B cell (primary cell): ENCODE results near the gene ADCY2. TPM values are rescaled to one million over a fixed set of nuclear protein-coding genes. Genes with fewer than 3 reads are reported as not detected.

Experiments
- ATAC-seq: fragments of 200-7000 bp; cut with Tn5 transposase; one replicate; pipeline ENCODE4 v1.10.0; 2021; ENCODE audit warnings: low read depth, mild to moderate bottlenecking, moderate number of reproducible peaks, moderate library complexity
- CTCF ChIA-PET: fragments of 350-600 bp; sonication (Branson Sonifier 250); formaldehyde crosslinking; loops from one replicate; lab custom pipeline; 2021; ENCODE audit warnings: antibody characterized with exemption, inconsistent platforms; lab: Charles Lee
- POLR2A ChIA-PET: fragments of 350-600 bp; sonication (Branson Sonifier 250); formaldehyde crosslinking; loops from one replicate; lab custom pipeline; 2021; ENCODE audit warnings: antibody characterized with exemption; lab: Charles Lee
- DNase-seq: peaks from one replicate; pipeline ENCODE4 v3.0.0; 2013
- H2AFZ ChIP-seq: 2 replicates; pipeline ENCODE4 v1.6.1; 2012; ENCODE audit warnings: mild to moderate bottlenecking, low read depth, low read length; ENCODE audit not compliant: insufficient read depth, poor library complexity, severe bottlenecking
- H3K27ac ChIP-seq, 2 donors: 1 replicate in 1 of 2; 2 replicates in 1 of 2; pipeline ENCODE4 v1.5.1; 2012 to 2013; ENCODE audit warnings: low read length in 2 of 2, mild to moderate bottlenecking in 2 of 2, moderate library complexity in 1 of 2
- H3K27me3 ChIP-seq, 4 experiments: fragments of 200-600 bp in 1 of 4; sonication (generic) in 1 of 4; replicated peaks in 1 of 4; 1 replicate in 2 of 4; 2 replicates in 2 of 4; pipeline versions ENCODE4 v1.6.1 to v1.7.0; 2013 to 2016; ENCODE audit warnings: low read length in 3 of 4, mild to moderate bottlenecking in 2 of 4, mixed read lengths in 1 of 4, moderate library complexity in 1 of 4; ENCODE audit not compliant: insufficient read depth in 4 of 4, control insufficient read depth in 3 of 4; ENCODE audit errors: control extremely low read depth in 1 of 4
- H3K36me3 ChIP-seq, 2 experiments: replicated peaks in 1 of 2; 1 replicate in 1 of 2; 2 replicates in 1 of 2; pipeline versions ENCODE4 v1.6.1 to v1.7.1; 2013; ENCODE audit warnings: low read length in 1 of 2; ENCODE audit not compliant: insufficient read depth in 2 of 2, control insufficient read depth in 1 of 2; ENCODE audit errors: control extremely low read depth in 1 of 2, extremely low read depth in 1 of 2
- H3K4me1 ChIP-seq, 2 donors: fragments of 200-600 bp in 1 of 2; sonication (generic) in 1 of 2; 1 replicate in 1 of 2; 2 replicates in 1 of 2; pipeline versions ENCODE4 v1.5.1 to v1.6.1; 2013 to 2017; ENCODE audit warnings: low read length in 2 of 2; ENCODE audit not compliant: control insufficient read depth in 2 of 2, insufficient read depth in 2 of 2
- H3K4me2 ChIP-seq: replicated peaks from 2 replicates; pipeline ENCODE3; 2012; ENCODE audit warnings: mild to moderate bottlenecking, low read depth, low read length; ENCODE audit not compliant: poor library complexity, severe bottlenecking
- H3K4me3 ChIP-seq, 5 experiments: fragments of 200-600 bp in 1 of 5; sonication (generic) in 1 of 5; 1 replicate in 3 of 5; 2 replicates in 2 of 5; pipeline versions ENCODE4 v1.5.1 to v1.7.0; 2011 to 2016; ENCODE audit warnings: low read length in 4 of 5, mild to moderate bottlenecking in 4 of 5, low read depth in 2 of 5, control low read depth in 1 of 5, moderate library complexity in 1 of 5; ENCODE audit not compliant: insufficient read depth in 1 of 5; ENCODE audit errors: control extremely low read depth in 1 of 5, extremely low read depth in 1 of 5
- H3K79me2 ChIP-seq: fragments of 200-600 bp; sonication (generic); one replicate; pipeline ENCODE4 v1.6.0; 2016; ENCODE audit warnings: low read length; ENCODE audit not compliant: control insufficient read depth, insufficient read depth
- H3K9ac ChIP-seq: fragments of 200-600 bp; sonication (generic); 2 replicates; pipeline ENCODE4 v1.6.1; 2017; ENCODE audit warnings: mild to moderate bottlenecking, low read length, moderate library complexity
- H3K9me3 ChIP-seq, 3 donors: one replicate each; pipeline versions ENCODE4 v1.6.1 to v1.7.1; 2013; ENCODE audit warnings: low read length in 2 of 3; ENCODE audit not compliant: control insufficient read depth in 2 of 3, insufficient read depth in 1 of 3; ENCODE audit errors: control extremely low read depth in 1 of 3
- H4K20me1 ChIP-seq: 2 replicates; pipeline ENCODE4 v1.6.0; 2012; ENCODE audit warnings: mild to moderate bottlenecking, low read length; ENCODE audit not compliant: insufficient read depth, control insufficient read depth, poor library complexity, severe bottlenecking
- H3K27ac Mint-ChIP-seq: one replicate; pipeline ENCODE4 v1.8.0; 2021; ENCODE audit warnings: mixed read lengths
- H3K27me3 Mint-ChIP-seq: one replicate; pipeline ENCODE4 v1.8.0; 2021; ENCODE audit warnings: mixed read lengths
- H3K4me1 Mint-ChIP-seq: one replicate; pipeline ENCODE4 v1.8.0; 2021; ENCODE audit warnings: mixed read lengths
- H3K4me3 Mint-ChIP-seq: one replicate; pipeline ENCODE4 v1.8.0; 2021; ENCODE audit warnings: mixed read lengths
- H3K9me3 Mint-ChIP-seq: one replicate; pipeline ENCODE4 v1.8.0; 2022; ENCODE audit warnings: mixed read lengths; ENCODE audit not compliant: insufficient read depth
- CTCF ChIP-seq: fragments of 200-600 bp; IDR thresholded peaks from one replicate; pipeline ENCODE4 v1.8.0; 2022; ENCODE audit warnings: antibody characterized with exemption, mild to moderate bottlenecking
- EZH2 ChIP-seq: IDR thresholded peaks from 2 replicates; pipeline ENCODE4 v1.6.1; 2012; ENCODE audit warnings: borderline replicate concordance, low read depth, mild to moderate bottlenecking, moderate library complexity, low read length; ENCODE audit not compliant: insufficient read depth, poor library complexity, severe bottlenecking
- WGBS: methylation state at CpG from one replicate; pipeline ENCODE4 v1.1.5; 2013; ENCODE audit warnings: missing lambda C conversion rate; ENCODE audit not compliant: insufficient coverage; 5-methylcytosine and 5-hydroxymethylcytosine counted together
- intact Hi-C: fragments of 100-400 bp; cut with micrococcal nuclease; formaldehyde crosslinking; loops from one replicate; pipeline ENCODE4 v1.10.0; 2022
- polyA plus RNA-seq: library from polyadenylated mRNA; depleted of rRNA; stranded (reverse); fragments of >200 nt; gene quantifications from 2 replicates; pipeline ENCODE4 v1.2.3, GENCODE V29; 2012
- total RNA-seq, 2 donors: library from RNA; stranded (reverse); fragments of 120-200 nt in 1 of 2; gene quantifications; 1 replicate in 1 of 2; 2 replicates in 1 of 2; pipeline versions ENCODE4 v1.2.3 to v1.2.4, GENCODE V29; 2013 to 2022

The ADCY2 gene
- total and polyA plus RNA-seq, 2 donors (not counting 1 experiment from before 2014, with no cell fraction given): not detected

GRCh38 chr5:7415587-7416535 lies 19.9 kb downstream of the ADCY2 start:
- no peaks in the 10 kb centered on the region for H3K4me1 ChIP-seq
- WGBS: 95% methylated on average over 8 of the region's 10 CpGs
- no peak overlapping the region for H3K9ac ChIP-seq
- intact Hi-C loops: no loop called here
- ATAC-seq (no peak), DNase-seq (no peak)
- Mint-ChIP-seq H3K27ac (no peak overlapping the region), H3K9me3 (no peaks in the 10 kb centered on the region), H3K4me3 (no peak overlapping the region), H3K4me1 (no peaks in the 10 kb centered on the region), H3K27me3 (peaks cover 3% of the 10 kb centered on the region)
- H3K36me3 ChIP-seq: no peaks in the 10 kb centered on the region
- TF ChIP-seq EZH2 (no peak), CTCF (no peak)
- H2AFZ ChIP-seq: no peak overlapping the region
- no peaks in the 10 kb centered on the region for H3K79me2 ChIP-seq
- H3K9me3 ChIP-seq: peaks cover 0 to 10% (median 0%) of the 10 kb centered on the region in 3 donors
- CTCF ChIA-PET: no interaction called here
- no peak overlapping the region for H3K4me2 ChIP-seq
- POLR2A ChIA-PET: no interaction called here
- H3K27me3 ChIP-seq: no peaks in the 10 kb centered on the region
- no peak overlapping the region for H3K27ac ChIP-seq
- H4K20me1 ChIP-seq: no peaks in the 10 kb centered on the region
- no peak overlapping the region for H3K4me3 ChIP-seq

- Mint-ChIP-seq H3K4me1 (no peaks in the 10 kb centered on the region), H3K27me3 (peaks cover 3% of the 10 kb centered on the region), H3K4me3 (no peak overlapping the region), H3K27ac (no peak overlapping the region), H3K9me3 (no peaks in the 10 kb centered on the region)
- Histone ChIP-seq H3K4me2 (no peak overlapping the region), H3K9me3 (peaks cover 0 to 5% (median 0%) of the 10 kb centered on the region in 3 donors), H2AFZ (no peak overlapping the region), H4K20me1 (no peaks in the 10 kb centered on the region), H3K4me3 (no peak overlapping the region), H3K36me3 (no peaks in the 10 kb centered on the region), H3K79me2 (no peaks in the 10 kb centered on the region), H3K9ac (no peak overlapping the region), H3K4me1 (no peaks in the 10 kb centered on the region), H3K27ac (no peak overlapping the region), H3K27me3 (no peaks in the 10 kb centered on the region)
- 90% methylated on average over 1 of the region's 3 CpGs for WGBS
- intact Hi-C loops: no loop called here
- CTCF ChIA-PET: no interaction called here
- TF ChIP-seq EZH2 (no peak), CTCF (no peak)
- ATAC-seq: no peak
- POLR2A ChIA-PET: no interaction called here
- DNase-seq: no peak
Measured at GRCh38 chr5:7418276-7418675, 22.3 kb downstream of the ADCY2 start.
